HG03342 (cell line): Measurements from ENCODE around the gene MCEE.
"Not testable (repeated sequence)": the region's sequence is repeated elsewhere in the genome, so short reads cannot be mapped to it uniquely, and the experiment has no call there.

Experiments
- ATAC-seq: cut with Tn5 transposase; IDR thresholded peaks from one replicate; pipeline ENCODE4 v1.9.1; 2021; ENCODE audit warnings: mild to moderate bottlenecking, moderate library complexity; ENCODE audit not compliant: unreplicated experiment

MCEE gene

DNA sequence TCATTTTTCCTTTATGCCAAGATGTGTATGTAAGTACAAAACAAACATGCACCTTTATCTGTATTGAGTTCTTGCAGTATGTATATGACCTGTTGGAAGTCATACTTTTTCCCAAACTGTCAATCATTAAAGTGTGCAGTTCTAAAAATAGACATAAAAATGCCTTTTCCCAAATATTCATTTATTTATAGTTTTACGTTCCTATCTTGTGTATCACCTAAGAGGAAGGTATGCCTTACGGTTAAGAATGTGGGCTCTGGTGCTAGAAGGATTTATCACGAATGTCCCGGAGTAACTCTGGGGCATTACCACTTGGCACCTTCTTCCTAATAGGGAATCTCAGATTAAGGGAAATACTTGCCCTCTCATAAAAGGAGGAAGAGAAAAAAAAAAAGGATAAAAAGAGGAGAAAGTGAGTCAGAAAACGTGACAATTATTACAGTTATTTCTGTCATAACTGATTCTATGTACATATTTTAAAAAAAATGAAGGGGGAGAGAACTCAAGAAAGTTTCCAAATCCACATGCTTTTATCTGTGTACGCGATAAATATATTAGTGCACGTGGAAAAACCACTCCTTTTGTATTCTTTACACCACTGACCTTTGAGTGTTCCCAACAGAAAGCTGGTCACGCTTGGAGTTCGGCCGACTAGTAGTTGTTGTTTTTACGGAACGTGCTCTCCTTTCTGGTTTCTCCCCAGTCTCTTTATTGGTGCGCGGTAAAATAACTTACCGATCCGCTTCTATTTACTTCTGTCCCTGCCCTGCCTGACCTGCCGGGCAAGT lies 721 bp downstream of the MCEE start:
- no peak for ATAC-seq

DNA sequence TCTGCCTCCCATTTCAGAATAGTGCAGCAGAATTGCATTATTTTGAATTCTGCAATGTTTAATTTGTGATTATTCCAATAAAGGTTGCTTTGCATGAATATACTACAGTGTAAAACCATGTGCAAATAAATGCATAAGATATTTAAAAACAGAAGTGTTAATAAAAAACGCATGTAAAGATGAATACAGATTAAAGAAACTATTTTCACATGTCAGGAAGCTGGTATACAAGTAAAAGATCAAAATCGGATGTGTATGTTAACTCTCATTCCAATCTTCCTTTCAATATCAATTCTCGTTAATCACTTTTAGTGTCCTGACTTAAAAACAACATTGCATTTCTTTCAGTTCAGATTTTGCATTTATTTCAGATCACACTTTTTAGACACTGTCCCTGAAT lies 3.1 kb downstream of the MCEE start:
- no peak for ATAC-seq

DNA sequence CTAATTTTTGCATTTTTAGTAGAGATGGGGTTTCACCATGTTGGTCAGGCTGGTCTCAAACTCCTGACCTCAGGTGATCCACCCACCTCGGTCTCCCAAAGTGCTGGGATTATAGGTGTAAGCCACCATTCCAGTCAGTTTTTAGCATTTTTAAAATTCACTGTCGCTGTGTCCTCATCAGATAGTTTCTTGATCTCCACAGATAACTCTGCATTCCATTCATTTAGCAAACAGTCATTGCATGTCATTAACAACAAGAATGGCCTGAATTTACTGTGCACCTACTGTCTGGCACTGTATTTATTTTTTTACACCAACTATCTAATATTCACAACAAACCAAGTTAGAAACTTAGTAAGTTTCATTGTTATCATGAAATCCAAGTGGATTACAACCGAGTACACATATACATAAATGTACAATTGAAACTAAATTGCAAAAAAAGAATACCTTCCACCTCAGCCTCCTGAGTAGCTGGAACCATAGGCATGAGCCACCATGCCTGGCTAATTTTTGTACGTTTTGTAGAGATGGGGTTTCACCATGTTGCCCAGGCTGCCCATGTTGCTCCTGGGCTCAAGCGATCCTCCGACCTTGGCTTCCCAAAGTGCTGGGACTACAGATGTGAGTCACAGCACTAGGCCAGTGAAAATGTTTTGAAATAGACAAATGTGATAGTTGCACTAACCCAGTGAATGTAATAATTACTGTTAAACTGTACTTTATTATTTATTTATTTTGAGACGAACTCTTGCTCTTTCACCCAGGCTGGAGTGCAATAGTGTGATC lies 4.3 kb downstream of the MCEE start:
- no peak for ATAC-seq

DNA sequence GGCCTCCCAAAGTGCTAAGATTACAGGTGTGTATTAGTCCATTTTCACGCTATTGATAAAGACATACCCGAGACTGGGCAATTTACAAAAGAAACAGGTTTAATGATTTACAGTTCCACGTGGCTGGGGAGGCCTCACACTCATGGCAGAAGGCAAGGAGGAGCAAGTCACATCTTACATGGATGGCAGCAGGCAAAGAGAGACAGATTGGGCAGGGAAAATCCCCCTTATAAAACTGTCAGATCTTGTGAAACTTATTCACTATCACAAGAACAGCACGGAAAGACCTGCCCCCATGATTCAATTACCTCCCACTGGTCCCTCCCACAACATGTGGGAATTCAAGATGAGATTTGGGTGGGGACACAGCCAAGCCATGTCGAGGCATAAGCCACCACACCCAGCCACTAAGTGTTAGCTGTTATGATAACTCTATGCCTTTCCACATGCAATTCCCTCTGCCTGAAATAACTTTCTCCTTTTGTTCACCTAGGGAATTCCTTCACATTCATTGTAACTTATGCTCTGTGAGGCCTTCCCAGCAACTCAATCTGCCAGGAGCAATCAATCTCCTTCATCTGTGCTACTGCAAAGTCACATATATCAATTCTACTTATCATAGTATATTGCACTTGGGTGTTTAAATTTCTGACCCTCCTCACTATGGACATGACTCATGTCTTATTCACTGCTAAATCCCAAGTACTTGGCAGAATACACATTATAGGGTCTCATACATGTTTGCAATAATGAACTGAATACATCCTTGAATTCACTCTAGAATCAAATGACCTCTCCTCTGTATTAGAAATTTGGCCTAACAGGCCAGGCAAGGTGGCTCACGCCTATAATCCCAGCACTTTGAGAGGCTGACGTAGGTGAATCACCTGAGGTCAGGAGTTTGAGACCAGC lies 7.4 kb downstream of the MCEE start:
- no peak for ATAC-seq

DNA sequence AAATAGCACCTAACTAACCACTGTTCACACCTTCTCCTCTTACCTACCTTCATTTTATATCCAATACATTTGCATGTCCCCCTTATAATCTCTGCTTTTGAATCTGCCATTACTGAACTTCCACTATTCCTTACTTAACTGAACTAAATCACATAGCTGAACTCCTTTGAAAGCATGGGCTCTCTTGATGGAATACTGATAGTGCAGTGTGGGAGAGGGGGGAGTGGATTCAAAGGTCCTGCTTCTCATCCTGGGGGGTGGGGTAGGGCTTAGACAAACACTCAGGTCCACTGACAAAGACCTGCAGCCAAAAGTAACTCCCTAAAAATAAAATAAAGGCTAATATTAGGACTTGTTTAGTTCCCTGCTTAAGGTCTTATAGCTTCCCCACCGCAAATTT lies 8.6 kb downstream of the MCEE start:
- ATAC-seq: no peak

DNA sequence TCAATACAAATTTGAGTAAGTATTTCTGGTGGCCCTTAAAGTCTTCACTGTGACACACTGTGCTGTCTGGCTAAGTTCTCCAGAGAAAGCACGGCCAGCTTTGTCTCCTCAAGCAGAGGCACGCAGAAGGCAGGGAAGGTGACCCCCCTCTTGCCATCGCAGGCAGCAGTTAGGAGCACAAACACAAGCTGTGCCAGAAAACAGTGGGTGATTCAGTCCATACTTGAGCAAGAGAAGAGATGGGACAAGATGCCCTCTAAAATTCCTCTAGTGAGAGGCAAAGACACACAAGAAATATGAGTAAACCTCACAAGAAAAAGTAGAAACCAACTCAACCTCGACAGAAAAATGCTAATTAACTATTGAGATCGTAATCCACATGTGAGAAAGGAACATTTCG lies 9.8 kb downstream of the MCEE start:
- no peak for ATAC-seq

DNA sequence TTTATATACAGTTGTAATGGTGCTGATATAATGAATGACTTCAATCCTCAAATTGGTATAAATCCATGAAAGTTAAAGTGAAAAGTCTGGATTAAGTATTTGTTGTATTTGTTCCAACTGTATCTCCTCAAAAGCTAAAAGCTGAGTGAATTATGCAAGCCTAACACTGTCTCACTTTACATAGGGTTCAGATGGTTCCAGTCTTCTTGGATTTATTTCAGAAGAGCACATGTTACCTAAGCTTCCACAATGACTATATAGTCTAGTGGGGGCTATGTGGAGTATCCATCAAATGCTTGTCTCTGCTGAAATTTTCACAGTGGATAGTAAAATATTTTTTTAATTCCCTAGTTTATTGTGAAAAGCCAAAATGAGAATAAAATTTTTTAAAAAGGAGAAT lies 13.0 kb downstream of the MCEE start:
- no peak for ATAC-seq

DNA sequence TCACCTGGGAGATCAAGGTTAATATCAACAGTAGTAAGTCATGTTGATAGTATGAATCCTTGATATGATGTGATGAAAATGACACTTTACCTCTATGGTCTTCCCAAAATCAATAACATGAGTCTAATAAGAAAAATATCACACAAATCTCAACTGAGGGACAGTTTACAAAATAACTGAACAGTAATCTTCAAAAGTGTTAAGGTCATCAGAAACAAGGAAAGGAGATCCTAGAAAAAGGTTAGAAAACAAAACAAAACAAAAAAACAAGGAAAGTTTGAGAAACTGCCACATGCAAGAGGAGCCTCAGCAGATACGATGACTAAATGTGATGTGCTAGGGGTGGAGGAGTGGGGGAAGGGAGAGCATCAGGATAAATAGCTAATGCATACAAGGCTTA lies 16.2 kb downstream of the MCEE start:
- ATAC-seq: no peak

DNA sequence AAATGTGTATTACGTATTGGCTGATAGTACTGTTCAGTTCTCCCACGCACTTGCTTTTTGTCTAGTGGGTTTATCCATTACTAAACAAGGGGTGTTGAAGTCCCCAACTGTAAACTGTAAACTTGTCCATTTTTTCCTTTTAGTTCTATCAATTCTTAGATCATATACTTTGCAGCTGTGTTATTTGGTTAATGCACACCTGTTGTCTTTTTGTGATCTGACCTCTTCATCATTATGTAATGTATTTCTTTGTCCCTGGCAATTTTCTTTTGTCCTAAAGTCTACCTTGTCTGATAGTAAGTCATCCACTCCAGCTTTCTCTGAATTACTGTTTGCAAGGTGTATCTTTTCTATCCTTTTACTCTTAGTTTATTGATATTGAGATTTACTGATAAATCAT lies 21.9 kb downstream of the MCEE start:
- ATAC-seq: no peak

DNA sequence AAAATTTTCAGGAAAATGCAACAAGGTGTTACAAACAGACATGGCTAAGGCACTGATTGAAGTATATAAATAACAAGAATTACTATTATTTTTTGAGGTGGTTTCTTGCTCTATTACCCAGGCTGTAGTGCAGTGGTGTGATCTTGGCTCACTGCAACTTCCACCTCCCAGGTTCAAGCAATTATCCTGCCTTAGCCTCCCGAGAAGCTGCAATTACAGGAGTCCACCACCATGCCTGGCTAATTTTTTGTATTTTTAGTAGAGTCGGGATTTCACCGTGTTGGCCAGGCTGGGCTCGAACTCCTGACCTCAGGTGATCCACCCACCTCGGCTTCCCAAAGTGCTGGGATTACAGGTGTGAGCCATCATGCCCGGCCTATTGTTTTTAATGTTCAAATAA lies 23.6 kb downstream of the MCEE start:
- ATAC-seq: not testable (repeated sequence)

DNA sequence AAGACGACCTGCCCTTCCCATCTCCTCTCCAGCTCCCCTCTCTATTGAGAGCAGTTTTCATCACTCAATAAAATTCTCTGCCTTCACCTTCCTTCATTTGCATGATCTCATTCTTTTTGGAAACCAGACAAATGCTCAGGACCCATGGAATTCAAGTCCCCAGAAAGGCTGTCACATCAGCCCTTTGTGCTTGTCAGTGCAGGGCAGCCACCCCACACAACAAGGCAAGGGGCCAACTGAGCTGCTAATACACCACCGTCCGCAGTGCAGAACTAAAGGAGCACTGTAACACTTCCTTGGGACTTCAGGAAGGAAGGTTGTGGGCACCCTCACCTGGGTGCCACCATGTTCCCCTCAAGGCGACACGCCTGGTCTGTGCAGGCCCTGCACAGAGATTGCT lies 26.2 kb downstream of the MCEE start:
- ATAC-seq: no peak

DNA sequence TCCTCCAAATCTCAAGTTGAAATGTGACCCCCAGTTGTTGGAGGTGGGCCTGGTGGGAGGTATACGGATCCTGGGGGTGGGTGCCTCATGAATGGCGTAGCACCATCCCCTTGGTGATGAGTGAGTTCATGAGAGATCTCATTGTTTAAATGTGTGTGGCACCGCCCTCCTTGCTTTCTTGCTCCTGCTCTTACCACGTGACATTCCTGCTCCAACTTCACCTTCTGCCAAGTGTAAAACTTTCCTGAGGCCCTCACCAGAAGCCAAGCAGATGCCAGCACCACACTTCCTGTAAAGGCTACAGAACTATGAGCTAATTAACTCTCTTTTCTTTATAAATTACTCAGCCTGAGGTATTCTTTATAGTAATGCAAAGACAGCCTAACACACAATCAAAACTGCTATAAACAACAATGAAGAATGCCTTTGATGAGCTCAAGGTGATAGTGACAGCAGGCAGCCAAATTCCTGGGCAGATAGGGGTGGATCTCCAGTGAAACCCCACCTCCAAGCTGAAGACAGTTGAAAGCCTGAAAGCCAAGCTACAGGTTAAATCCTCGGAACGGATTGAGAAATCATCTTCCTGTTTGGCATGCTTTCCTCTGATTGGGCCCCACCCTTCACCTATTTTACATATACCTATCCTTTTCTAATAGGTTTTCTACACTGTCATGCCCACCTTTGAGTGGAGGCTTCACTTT lies 26.9 kb downstream of the MCEE start:
- ATAC-seq: no peak

DNA sequence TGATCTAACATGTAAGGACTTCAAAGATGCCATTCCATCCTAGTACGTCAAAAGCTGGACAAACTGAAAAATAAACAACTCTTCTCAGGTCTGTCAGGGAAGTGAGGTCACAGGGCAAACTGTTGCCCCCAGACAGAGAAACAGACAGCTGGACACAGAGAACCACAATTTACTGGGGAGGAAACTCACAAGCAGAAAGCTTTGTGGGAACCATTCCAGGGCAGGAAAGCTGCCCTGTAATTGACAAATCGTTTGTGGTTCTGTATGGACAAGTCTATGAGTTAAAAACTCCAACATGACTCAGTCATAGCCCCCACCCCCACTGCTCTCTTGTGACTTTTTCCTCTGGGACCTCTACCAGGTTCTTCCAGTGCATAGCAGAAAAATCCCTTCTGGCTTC lies 28.4 kb downstream of the MCEE start:
- no peak for ATAC-seq

DNA sequence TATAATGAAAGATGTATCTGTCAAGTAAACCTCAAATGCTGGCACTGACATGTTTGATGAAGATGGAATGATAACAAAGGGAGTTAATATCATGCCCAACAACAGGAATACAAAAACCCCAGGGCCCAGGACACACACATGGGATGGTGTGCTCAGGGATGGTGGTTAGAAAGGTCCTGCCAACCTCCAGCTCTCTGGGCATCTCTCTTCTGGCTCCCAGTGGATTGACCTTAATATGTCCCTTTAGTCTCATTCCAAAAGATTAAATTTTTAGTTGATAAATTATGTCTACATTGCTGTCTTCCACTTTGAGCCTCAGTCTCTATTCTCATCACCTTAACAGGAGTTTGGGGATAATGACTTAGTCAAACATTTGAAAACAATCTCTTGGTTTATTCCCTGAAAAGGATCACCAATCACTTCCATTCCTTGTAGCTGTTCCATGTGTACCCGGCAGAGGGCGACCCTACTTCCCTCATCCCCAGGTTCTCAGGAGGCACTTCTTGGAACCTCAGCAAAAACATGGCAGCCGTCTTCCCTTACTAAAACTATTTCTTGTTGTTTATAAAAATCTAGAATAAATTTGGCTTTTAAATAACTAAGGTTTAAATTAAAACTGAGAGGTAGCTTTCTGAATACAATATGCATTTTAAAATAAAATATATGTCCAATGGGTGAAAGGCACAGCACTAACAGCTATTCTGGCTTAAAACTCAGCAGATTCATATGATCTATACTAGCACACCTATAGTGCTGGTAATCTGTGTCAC lies 29.6 kb downstream of the MCEE start:
- no peak for ATAC-seq

DNA sequence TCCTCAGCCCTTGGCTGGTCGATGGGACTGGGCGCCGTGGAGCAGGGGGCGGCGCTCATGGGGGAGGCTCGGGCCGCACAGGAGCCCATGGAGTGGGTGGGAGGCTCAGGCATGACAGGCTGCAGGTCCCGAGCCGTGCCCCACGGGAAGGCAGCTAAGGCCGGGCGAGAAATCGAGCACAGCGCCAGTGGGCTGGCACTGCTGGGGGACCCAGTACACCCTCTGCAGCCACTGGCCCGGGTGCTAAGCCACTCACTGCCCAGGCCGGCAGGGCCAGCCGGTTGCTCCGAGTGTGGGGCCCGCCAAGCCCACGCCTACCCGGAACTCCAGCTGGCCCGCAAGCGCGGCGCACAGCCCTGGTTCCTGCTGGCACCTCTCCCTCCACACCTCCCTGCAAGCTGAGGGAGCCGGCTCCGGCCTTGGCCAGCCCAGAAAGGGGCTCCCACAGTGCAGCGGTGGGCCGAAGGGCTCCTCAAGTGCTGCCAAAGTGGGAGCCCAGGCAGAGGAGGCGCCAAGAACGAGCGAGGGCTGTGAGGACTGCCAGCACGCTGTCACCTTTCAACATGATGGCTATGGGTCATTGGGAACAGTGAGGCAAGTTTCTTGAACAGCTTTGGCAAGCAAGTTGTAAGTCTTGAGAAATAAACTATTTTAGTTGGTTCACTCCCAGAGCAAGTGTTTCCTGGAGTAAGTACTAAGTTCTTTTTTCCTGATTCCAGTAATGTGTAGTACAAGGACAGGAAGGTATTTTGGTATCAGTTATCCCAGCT lies 37.4 kb downstream of the MCEE start:
- ATAC-seq: not testable (repeated sequence)

DNA sequence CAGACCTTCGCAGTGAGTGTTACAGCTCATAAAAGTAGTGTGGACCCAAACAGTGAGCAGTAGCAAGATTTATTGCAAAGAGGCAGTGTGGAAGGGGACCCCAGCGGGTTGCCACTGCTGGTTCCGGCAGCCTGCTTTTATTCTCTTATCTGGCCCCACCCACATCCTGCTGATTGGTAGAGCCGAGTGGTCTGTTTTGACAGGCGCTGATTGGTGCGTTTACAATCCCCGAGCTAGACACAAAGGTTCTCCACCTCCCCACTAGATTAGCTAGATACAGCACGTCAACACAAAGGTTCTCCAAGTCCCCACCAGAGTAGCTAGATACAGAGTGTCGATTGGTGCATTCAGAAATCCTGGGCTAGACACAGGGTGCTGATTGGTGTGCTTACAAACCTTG lies 38.2 kb downstream of the MCEE start:
- ATAC-seq: not testable (repeated sequence)

DNA sequence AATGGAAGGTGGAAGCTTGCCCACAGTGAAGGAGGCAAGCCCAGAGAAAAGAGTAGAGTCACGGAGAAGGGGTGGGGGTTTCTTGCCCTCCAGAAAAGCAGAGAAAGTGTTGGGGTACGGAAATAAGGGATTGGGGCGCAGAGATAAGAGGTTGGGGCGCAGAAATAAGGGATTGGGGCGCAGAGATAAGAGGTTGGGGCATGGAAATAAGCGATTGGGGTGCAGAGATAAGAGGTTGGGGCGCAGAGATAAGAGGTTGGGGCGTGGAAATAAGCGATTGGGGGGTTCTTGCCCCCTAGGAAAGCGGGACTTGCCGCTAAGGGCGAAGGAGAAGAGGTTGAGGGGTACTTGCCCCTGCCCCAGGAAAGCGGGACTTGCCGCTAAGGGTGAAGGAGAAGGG lies 40.6 kb downstream of the MCEE start:
- ATAC-seq: not testable (repeated sequence)

DNA sequence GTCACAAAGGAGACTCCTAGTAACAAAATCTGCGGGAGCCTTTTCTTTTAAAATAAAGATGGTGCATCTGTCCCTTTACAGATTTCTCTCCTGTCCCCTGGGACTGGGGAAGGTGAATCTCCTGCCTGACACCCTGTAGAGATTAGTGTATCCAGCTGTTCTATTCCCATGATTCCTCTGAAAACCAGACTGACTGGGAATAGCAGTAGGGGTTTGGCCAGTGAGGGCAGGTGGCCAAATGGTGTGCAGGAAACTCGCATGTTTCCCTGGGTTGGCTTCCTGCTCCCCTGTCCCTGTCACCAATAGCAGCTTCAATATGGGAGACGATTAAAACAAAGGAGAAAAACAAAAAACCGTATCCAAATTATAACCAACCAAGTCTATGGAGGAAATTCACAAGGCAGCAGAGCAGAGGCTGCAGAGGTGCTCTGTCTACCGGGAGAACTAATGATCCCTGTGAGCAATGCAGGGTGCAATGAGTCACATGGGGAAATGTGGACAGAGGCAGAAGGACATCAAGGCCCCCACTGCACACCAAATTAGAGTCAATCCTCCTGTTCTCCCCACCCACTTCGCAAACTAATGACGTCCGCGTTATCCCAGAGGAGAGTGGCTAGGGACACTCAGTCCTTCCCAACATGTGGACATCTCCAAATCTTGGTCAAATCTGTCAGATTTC lies 44.6 kb downstream of the MCEE start:
- not testable (repeated sequence) for ATAC-seq
